ENCODE results near the gene CEMIP. TPM values are rescaled to one million over a fixed set of nuclear protein-coding genes. Genes with fewer than 3 reads are reported as not detected.

The CEMIP gene
- total RNA-seq, 1 experiment from 2014 or later: 0.61 TPM

DNA sequence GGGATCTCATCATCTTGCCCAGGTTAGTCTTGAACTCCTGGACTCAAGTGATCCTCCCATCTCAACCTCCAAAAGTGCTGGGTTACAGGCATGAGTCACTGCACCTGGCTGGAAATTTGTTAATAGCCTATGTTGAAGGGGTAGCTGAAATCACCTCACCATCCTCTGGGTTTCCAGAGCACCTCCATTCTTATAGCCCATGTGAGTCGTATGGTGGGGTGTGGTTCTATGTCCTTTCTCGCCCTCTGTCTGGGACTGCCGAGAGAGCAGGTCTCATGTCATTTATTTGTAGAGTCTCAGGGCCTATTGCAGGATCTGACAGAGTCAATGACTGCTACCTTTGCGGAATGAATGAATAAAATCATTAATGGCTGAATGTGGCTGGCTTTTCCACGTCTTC lies 20.9 kb downstream of the CEMIP start:
- H3K4me2 ChIP-seq: no peak overlapping the region
- intact Hi-C loops (cut with micrococcal nuclease; ENCODE audit: unreplicated experiment): no loop called here

GRCh38 chr15:80801891-80802680 lies 22.9 kb downstream of the CEMIP start:
- Histone ChIP-seq H3K9me2 (ENCODE audit: insufficient read depth) (no peaks in the 10 kb centered on the region), H3F3A (ENCODE audit: insufficient read depth, low read depth) (no peaks in the 10 kb centered on the region; the same call in 1 of the 2 replicates), H3K4me2 (no peak overlapping the region), H3K27me3 (ENCODE audit: insufficient read depth, low read depth) (no peaks in the 10 kb centered on the region), H3K27ac (no peak overlapping the region), H3K4me1 (replicated peaks; ENCODE audit: insufficient read depth) (no peaks in the 10 kb centered on the region; the same call in 1 of the 2 replicates), H3K4me3 (no peak overlapping the region), H3K36me3 (ENCODE audit: low read depth) (no peaks in the 10 kb centered on the region), H3K9me3 (ENCODE audit: insufficient read depth, low read depth) (no peaks in the 10 kb centered on the region), H3K79me2 (ENCODE audit: low read depth) (no peaks in the 10 kb centered on the region), H4K20me1 (ENCODE audit: insufficient read depth) (no peaks in the 10 kb centered on the region), H2AFZ (no peak overlapping the region)
- intact Hi-C loops (cut with micrococcal nuclease; ENCODE audit: unreplicated experiment): no loop called here
- BruUV-seq (replicated peaks): no TSS peak
- POLR2A ChIA-PET (ENCODE audit: unreplicated experiment): no interaction called here
- TF ChIP-seq CTCF (conservative IDR thresholded peaks at IDR 0.05) (no peak), EZH2 (IDR thresholded peaks at IDR 0.05; ENCODE audit: low read depth) (no peak)
- CTCF ChIA-PET: no interaction called here
- DNase-seq: no peak

More for the DNA sequence above, 20.9 kb downstream of the CEMIP start:
- no peaks in the 10 kb centered on the region for H4K20me1 ChIP-seq (ENCODE audit: insufficient read depth)
- H3K27me3 ChIP-seq (ENCODE audit: insufficient read depth, low read depth): no peaks in the 10 kb centered on the region
- no peaks in the 10 kb centered on the region for H3K36me3 ChIP-seq (ENCODE audit: low read depth)
- TF ChIP-seq EZH2 (IDR thresholded peaks at IDR 0.05; ENCODE audit: low read depth) (no peak), CTCF (conservative IDR thresholded peaks at IDR 0.05) (no peak)
- H3K9me3 ChIP-seq (ENCODE audit: insufficient read depth, low read depth): no peaks in the 10 kb centered on the region
- H3K4me3 ChIP-seq: no peak overlapping the region
- H3K79me2 ChIP-seq (ENCODE audit: low read depth): no peaks in the 10 kb centered on the region
- H3K27ac ChIP-seq: no peak overlapping the region
- DNase-seq: no peak
- no peaks in the 10 kb centered on the region for H3K4me1 ChIP-seq (replicated peaks; ENCODE audit: insufficient read depth)
- ChIA-PET CTCF (no interaction called here), POLR2A (ENCODE audit: unreplicated experiment) (interaction anchor here (0.6 to 0.7 kb wide), 2 partner anchors 83 to 322 kb away, joined by 7 to 10 read pairs; no protein-coding TSS in a partner anchor)
- H3K9me2 ChIP-seq (ENCODE audit: insufficient read depth): no peaks in the 10 kb centered on the region
- H3F3A ChIP-seq (ENCODE audit: insufficient read depth, low read depth): no peaks in the 10 kb centered on the region; the same call in 1 of the 2 replicates
- no peak overlapping the region for H2AFZ ChIP-seq
- no TSS peak for BruUV-seq (replicated peaks)

DNA sequence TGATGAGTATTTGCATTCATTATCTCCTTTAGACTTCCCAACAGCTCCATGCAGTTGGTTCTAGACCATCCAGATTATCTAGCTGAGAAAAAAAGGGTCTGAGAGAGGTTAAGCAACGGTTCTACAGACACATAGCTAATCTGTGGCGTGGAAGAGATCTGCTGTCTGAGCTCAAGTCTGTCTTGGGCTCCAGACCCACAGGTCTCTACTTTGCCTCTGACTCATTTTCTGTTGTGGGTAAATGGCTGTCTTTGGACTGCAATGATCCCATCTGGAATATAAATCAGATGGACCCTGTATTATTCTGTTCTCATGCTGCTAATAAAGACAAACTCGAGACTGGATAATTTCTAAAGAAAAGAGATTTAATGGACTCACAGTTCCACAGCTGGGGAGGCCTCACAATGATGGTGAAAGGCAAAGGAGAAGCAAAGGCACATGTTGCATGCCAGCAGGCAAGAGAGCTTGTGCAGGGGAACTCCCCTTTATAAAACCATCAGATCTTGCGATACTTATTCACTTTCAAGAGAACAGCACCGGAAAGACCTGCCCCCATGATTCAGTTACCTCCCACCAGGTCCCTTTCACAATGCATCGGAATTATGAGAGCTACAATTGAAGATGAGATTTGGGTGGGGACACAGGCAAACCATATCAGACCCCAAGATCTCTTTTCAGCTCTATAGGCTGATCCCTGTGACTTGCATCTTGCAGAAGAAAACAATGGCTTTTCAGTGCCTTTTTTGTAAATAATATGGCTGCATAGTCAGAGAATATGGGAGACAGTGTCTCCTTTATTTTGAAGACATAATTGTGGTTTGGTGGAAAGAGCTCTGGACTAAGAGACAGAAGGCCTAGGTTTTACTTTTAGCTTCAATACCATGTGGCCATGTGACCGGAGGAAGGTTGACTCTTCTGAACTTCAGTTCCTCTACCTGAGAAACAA lies 24.7 kb downstream of the CEMIP start:
- Histone ChIP-seq H3K4me2 (no peak overlapping the region), H3K9me2 (ENCODE audit: insufficient read depth) (no peaks in the 10 kb centered on the region), H3K27ac (no peak overlapping the region), H2AFZ (no peak overlapping the region), H3F3A (ENCODE audit: insufficient read depth, low read depth) (no peaks in the 10 kb centered on the region; the same call in 1 of the 2 replicates), H3K4me3 (no peak overlapping the region), H3K9me3 (ENCODE audit: insufficient read depth, low read depth) (no peaks in the 10 kb centered on the region), H3K4me1 (replicated peaks; ENCODE audit: insufficient read depth) (no peaks in the 10 kb centered on the region; the same call in 1 of the 2 replicates), H3K27me3 (ENCODE audit: insufficient read depth, low read depth) (no peaks in the 10 kb centered on the region), H3K36me3 (ENCODE audit: low read depth) (no peaks in the 10 kb centered on the region), H4K20me1 (ENCODE audit: insufficient read depth) (no peaks in the 10 kb centered on the region), H3K79me2 (ENCODE audit: low read depth) (no peaks in the 10 kb centered on the region)
- no peak for DNase-seq
- no TSS peak for BruUV-seq (replicated peaks)
- POLR2A ChIA-PET (ENCODE audit: unreplicated experiment): interaction anchor here (0.9 kb wide), 1 partner anchor 10 kb away, joined by 5 read pairs; no protein-coding TSS in a partner anchor
- no peak for TF ChIP-seq CTCF (conservative IDR thresholded peaks at IDR 0.05)
- no peak for TF ChIP-seq EZH2 (IDR thresholded peaks at IDR 0.05; ENCODE audit: low read depth)
- intact Hi-C loops (cut with micrococcal nuclease; ENCODE audit: unreplicated experiment): no loop called here
- CTCF ChIA-PET: no interaction called here
